ENCODE data around the gene DPYSL5.

GRCh38 chr2:26861610-26862224 is 13.8 kb downstream of the DPYSL5 start:
- TF ChIP-seq, protein P1, sequence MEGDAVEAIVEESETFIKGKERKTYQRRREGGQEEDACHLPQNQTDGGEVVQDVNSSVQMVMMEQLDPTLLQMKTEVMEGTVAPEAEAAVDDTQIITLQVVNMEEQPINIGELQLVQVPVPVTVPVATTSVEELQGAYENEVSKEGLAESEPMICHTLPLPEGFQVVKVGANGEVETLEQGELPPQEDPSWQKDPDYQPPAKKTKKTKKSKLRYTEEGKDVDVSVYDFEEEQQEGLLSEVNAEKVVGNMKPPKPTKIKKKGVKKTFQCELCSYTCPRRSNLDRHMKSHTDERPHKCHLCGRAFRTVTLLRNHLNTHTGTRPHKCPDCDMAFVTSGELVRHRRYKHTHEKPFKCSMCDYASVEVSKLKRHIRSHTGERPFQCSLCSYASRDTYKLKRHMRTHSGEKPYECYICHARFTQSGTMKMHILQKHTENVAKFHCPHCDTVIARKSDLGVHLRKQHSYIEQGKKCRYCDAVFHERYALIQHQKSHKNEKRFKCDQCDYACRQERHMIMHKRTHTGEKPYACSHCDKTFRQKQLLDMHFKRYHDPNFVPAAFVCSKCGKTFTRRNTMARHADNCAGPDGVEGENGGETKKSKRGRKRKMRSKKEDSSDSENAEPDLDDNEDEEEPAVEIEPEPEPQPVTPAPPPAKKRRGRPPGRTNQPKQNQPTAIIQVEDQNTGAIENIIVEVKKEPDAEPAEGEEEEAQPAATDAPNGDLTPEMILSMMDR (IDR thresholded peaks at IDR 0.05; ENCODE audit: borderline replicate concordance, extremely low read depth, low read length, poor library complexity, severe bottlenecking): no peak
- no peak for TF ChIP-seq EZH2 (IDR thresholded peaks at IDR 0.05; ENCODE audit: borderline replicate concordance, low read depth, low read length, severe bottlenecking)

All from DND-41 (cell line).